Activated T-helper 17 cell treated with anti-CD3 and anti-CD28 coated beads, Interleukin-2, amount 50 U/mL, for 72 hours (primary cell): ENCODE measurements around the gene SYNGR2. TPM values are rescaled to one million over a fixed set of nuclear protein-coding genes. Genes with fewer than 3 reads are reported as not detected.

Source experiments
- ATAC-seq: fragments of 150-1000 bp; cut with Tn5 transposase; replicated peaks from 2 replicates; pipeline ENCODE4 v1.10.0; 2021; ENCODE audit warnings: mild to moderate bottlenecking, moderate library complexity
- H3K27ac Mint-ChIP-seq: one replicate; pipeline ENCODE4 v1.8.0; 2022; ENCODE audit warnings: mixed read lengths
- H3K27me3 Mint-ChIP-seq: one replicate; pipeline ENCODE4 v1.8.0; 2022; ENCODE audit warnings: mixed read lengths
- H3K36me3 Mint-ChIP-seq: one replicate; pipeline ENCODE4 v1.8.0; 2022; ENCODE audit warnings: low read depth, mild to moderate bottlenecking, mixed read lengths
- H3K4me1 Mint-ChIP-seq: one replicate; pipeline ENCODE4 v1.8.0; 2022; ENCODE audit warnings: mixed read lengths
- H3K4me3 Mint-ChIP-seq: one replicate; pipeline ENCODE4 v1.8.0; 2022; ENCODE audit warnings: mild to moderate bottlenecking, mixed read lengths
- H3K9me3 Mint-ChIP-seq: one replicate; pipeline ENCODE4 v1.8.0; 2022; ENCODE audit warnings: mixed read lengths
- total RNA-seq, 2 donors: library from RNA; stranded (reverse); gene quantifications; one replicate each; pipeline ENCODE4 v1.2.3, GENCODE V29; 2022

SYNGR2 gene
- total RNA-seq, 2 donors from 2014 or later: 90.4 to 118 TPM

- Mint-ChIP-seq H3K4me1 (peaks cover 24% of the 10 kb centered on the region), H3K36me3 (peaks cover 82% of the 10 kb centered on the region), H3K27me3 (no peaks in the 10 kb centered on the region), H3K9me3 (no peaks in the 10 kb centered on the region), H3K4me3 (peak overlapping the region; percentile 88), H3K27ac (peak overlapping the region; percentile 81)
- no peak for ATAC-seq
Observed at GRCh38 chr17:78126895-78127238, 41.5 kb upstream of the SYNGR2 start.

DNA sequence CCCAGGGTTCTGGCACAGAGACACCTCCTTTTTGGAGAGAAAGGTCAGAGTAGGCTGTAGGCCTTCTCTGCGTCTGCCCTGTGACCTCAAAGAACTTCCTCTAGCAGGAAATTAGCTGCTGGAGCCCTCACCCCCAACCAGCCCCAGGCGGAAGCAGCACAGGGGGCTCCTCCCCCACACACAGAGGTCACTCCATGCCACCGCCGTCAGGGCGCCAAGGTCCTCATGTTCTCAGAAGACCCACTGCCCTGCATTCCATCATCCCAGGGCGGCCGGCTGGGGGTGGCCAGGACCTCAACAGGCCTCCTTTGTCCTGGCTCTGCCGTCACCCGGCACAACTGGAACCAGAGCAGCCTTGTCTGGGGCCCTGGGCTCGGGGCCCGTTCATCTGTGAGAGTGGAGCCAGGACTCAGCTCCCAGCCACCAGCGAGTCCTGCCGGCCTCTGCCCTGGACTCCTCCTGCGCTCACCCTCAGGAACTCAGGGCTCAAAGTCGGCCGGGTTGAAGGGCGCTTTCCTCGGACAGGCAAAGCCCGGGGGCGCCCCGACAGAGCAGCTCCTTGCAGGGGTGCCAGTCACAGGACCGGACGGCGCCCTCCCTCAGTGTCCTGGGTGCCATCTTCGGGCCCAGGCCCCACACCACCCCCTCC, 41.0 kb upstream of the SYNGR2 start:
- peak overlapping the region; percentile 81 for H3K27ac Mint-ChIP-seq
- H3K27me3 Mint-ChIP-seq: no peaks in the 10 kb centered on the region
- peaks cover 22% of the 10 kb centered on the region for H3K4me1 Mint-ChIP-seq
- H3K9me3 Mint-ChIP-seq: no peaks in the 10 kb centered on the region
- ATAC-seq: peak; percentile 25
- peaks cover 79% of the 10 kb centered on the region for H3K36me3 Mint-ChIP-seq
- H3K4me3 Mint-ChIP-seq: peak overlapping the region; percentile 88

DNA sequence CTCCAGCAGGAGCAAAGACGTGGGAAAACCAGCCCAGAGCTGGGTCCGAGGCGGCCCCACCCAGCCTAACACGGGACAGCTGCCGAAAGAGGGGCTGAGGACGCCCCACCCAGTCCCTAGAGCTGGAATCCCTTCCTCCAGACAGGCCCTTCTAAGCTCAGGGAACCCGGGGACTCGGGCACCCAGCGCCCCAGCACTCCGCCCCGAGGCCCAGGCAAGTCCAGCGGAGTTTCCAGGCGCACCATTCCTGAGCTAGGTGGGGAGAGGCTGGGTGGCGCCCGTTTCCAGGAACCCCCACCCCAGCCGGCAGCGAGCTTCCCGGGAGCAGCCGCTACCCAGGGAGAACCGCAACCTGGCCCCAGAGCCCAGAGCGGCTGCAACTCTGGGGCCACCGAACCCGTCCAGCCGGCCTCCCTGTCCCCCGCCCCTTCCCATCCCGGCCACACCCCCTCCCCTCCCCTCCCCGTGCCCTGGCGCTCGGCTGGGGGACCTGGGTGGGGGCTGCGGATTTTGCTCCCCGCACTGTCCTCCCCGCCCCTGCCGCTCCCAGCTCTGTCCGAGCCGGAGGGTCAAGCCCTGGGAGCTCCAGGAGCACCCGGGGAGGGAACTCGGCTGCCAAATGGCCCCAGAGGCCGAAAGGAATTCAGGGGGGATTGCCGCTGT, 40.4 kb upstream of the SYNGR2 start:
- peaks cover 79% of the 10 kb centered on the region for H3K36me3 Mint-ChIP-seq
- peaks cover 18% of the 10 kb centered on the region for H3K4me1 Mint-ChIP-seq
- H3K4me3 Mint-ChIP-seq: peak overlapping the region; percentile 88
- no peak for ATAC-seq
- H3K9me3 Mint-ChIP-seq: no peaks in the 10 kb centered on the region
- H3K27me3 Mint-ChIP-seq: no peaks in the 10 kb centered on the region
- peak overlapping the region; percentile 81 for H3K27ac Mint-ChIP-seq

- peaks cover 79% of the 10 kb centered on the region for H3K36me3 Mint-ChIP-seq
- H3K4me3 Mint-ChIP-seq: peak within 1 kb of the TSS; percentile 99
- peak; percentile 55 for ATAC-seq
- H3K9me3 Mint-ChIP-seq: no peaks in the 10 kb centered on the region
- peak within 1 kb of the TSS; percentile 81 for H3K27ac Mint-ChIP-seq
- H3K27me3 Mint-ChIP-seq: no peaks in the 10 kb centered on the region
- H3K4me1 Mint-ChIP-seq: peaks cover 14% of the 10 kb centered on the region
Observed at GRCh38 chr17:78128551-78129350, 39.6 kb upstream of the SYNGR2 start, which contains the start of gene TMC6. Gene TMC6 (minus strand): TSS chr17:78128755. CDS start chr17:78126832, 1,923 bp downstream.

- ATAC-seq: peak; percentile 27
- H3K27ac Mint-ChIP-seq: peak overlapping the region; percentile 74
- peaks cover 79% of the 10 kb centered on the region for H3K36me3 Mint-ChIP-seq
- H3K4me3 Mint-ChIP-seq: peak overlapping the region; percentile 99
- peaks cover 18% of the 10 kb centered on the region for H3K4me1 Mint-ChIP-seq
- no peaks in the 10 kb centered on the region for H3K27me3 Mint-ChIP-seq
- no peaks in the 10 kb centered on the region for H3K9me3 Mint-ChIP-seq
Observed at GRCh38 chr17:78129351-78130089, 38.9 kb upstream of the SYNGR2 start.

- H3K4me1 Mint-ChIP-seq: peaks cover 20% of the 10 kb centered on the region
- no peak for ATAC-seq
- peak overlapping the region; percentile 99 for H3K4me3 Mint-ChIP-seq
- H3K36me3 Mint-ChIP-seq: peaks cover 79% of the 10 kb centered on the region
- no peaks in the 10 kb centered on the region for H3K27me3 Mint-ChIP-seq
- no peaks in the 10 kb centered on the region for H3K9me3 Mint-ChIP-seq
- H3K27ac Mint-ChIP-seq: peak overlapping the region; percentile 74
Observed at GRCh38 chr17:78130090-78130436, 38.3 kb upstream of the SYNGR2 start.

DNA sequence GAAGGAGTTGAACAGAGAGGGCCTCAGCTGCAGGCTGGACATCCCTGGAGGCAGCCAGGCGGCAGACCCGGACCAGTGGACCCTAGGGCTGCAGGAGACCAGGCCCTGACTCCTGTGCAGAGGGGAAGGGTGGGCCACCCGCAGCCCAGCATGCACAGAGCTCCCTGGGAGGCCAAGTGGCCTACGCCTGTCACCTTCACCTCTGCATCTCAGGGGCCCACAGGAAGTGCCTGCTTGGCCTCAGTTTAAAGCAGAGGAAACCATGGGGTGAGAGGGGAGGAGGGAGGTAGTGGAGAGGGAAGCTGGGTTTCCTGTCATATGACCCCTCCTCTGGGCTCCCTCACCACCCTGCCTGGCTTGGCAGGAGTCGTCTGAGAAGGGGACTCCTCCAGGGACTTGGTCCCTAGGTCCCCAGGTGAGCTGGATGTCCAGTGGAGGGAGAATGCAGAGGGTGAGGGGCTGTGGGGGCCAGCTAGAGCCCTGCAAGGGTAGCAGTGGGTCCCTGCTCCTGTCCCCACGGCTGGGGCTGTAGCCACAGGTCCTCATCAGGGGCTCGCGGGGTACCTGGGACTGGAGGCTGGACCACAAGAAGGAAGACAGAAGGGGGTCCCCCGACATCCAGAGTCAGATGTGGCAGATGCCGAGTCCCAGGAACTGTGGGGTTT, 37.8 kb upstream of the SYNGR2 start, which contains the start of gene TMC8:
Gene TMC8, plus strand, starts transcription at position 335 of the 665 bp plus-strand sequence. CDS start 818 bp downstream, outside the sequence.
- Mint-ChIP-seq H3K4me3 (peak within 1 kb of the TSS; percentile 99), H3K4me1 (peaks cover 22% of the 10 kb centered on the region)

DNA sequence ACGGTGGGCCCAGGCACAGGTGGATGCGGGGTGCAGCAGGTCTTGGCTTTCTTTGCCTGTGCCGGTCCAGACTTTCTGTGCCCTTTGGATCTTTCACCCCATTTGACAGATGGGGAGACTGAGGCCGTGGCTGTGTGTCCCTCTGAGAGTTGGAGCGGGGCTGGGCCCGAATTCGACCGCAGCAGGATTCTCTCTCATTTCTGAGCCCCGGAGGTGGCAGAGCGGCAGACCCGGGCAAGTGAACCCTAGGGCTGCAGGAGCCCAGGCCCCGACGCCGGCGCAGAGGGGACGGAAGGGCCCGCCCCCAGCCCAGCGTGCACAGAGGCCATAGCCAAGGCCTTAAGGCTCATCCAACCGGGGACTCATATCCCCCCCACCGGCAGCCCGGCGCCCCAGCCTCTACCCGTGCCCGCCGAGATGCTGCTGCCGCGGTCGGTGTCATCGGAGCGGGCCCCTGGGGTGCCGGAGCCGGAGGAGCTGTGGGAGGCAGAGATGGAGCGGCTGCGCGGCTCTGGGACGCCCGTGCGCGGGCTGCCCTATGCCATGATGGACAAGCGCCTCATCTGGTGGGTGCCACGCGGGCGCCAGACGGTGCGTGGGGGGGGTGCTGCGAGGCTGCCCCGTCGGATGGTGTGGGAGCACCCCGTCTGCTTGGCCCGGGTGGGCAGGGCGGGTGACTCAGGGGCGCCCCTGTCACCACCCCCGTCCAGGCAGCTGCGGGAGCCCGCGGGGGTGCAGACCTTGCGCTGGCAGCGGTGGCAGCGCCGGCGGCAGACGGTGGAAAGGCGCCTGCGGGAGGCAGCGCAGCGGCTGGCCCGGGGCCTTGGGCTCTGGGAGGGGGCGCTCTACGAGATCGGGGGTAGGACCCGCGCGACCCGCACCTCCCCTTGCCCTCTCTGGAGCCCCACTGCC, 37.0 kb upstream of the SYNGR2 start:
- H3K36me3 Mint-ChIP-seq: peaks cover 81% of the 10 kb centered on the region
- H3K4me1 Mint-ChIP-seq: peaks cover 29% of the 10 kb centered on the region
- H3K9me3 Mint-ChIP-seq: no peaks in the 10 kb centered on the region
- H3K27ac Mint-ChIP-seq: peak overlapping the region; percentile 74
- peak overlapping the region; percentile 99 for H3K4me3 Mint-ChIP-seq
- no peaks in the 10 kb centered on the region for H3K27me3 Mint-ChIP-seq
- peak; percentile 7 for ATAC-seq

More for the DNA sequence above, 37.8 kb upstream of the SYNGR2 start, which contains the start of gene TMC8:
- Mint-ChIP-seq H3K27me3 (no peaks in the 10 kb centered on the region), H3K9me3 (no peaks in the 10 kb centered on the region), H3K27ac (peak within 1 kb of the TSS; percentile 74), H3K36me3 (peaks cover 81% of the 10 kb centered on the region)
- ATAC-seq: peak; percentile 46

- peak overlapping the region; percentile 62 for H3K27ac Mint-ChIP-seq
- no peaks in the 10 kb centered on the region for H3K27me3 Mint-ChIP-seq
- ATAC-seq: peak; percentile 6
- peaks cover 81% of the 10 kb centered on the region for H3K36me3 Mint-ChIP-seq
- H3K4me3 Mint-ChIP-seq: peak overlapping the region; percentile 99
- H3K4me1 Mint-ChIP-seq: peaks cover 29% of the 10 kb centered on the region
- H3K9me3 Mint-ChIP-seq: no peaks in the 10 kb centered on the region
Observed at GRCh38 chr17:78132084-78132676, 36.2 kb upstream of the SYNGR2 start.

DNA sequence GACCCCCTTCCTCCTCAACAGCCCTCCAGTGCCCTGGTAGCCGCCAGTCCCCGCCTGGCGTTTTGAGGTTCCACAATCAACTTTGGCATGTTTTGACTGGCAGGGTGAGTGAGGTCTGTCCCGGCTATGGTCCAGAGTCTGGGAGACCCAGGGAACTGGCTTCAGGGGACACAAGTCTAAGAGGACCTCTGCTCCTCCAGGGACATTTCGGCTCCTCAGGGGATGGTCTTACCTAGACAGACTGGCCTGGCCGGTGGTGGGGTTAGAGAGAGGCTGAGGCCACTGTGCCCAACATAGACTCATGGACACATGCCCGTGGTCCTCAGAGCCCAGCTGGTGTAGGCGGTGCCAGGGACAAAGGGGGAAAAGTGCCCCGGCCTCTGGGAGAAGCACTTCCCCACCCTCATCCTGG, 35.6 kb upstream of the SYNGR2 start:
- Mint-ChIP-seq H3K27ac (peak overlapping the region; percentile 62), H3K9me3 (no peaks in the 10 kb centered on the region), H3K36me3 (peaks cover 80% of the 10 kb centered on the region), H3K4me1 (peaks cover 29% of the 10 kb centered on the region), H3K4me3 (peak overlapping the region; percentile 99), H3K27me3 (no peaks in the 10 kb centered on the region)
- no peak for ATAC-seq

GRCh38 chr17:78133179-78133951, 35.0 kb upstream of the SYNGR2 start:
- Mint-ChIP-seq H3K9me3 (no peaks in the 10 kb centered on the region), H3K36me3 (peaks cover 79% of the 10 kb centered on the region), H3K27me3 (no peaks in the 10 kb centered on the region), H3K4me1 (peaks cover 30% of the 10 kb centered on the region), H3K27ac (peak overlapping the region; percentile 62), H3K4me3 (peak overlapping the region; percentile 99)
- no peak for ATAC-seq
